Chondrocyte (in vitro differentiated cells): ENCODE data around the gene HOXB6. TPM values are rescaled to one million over a fixed set of nuclear protein-coding genes. Genes with fewer than 3 reads are reported as not detected.
A peak's percentile ranks its signal among the peaks of the same experiment; 100 is the strongest.

Experiments used
- DNase-seq: peaks from one replicate; pipeline ENCODE4 v3.0.0; 2021; ENCODE audit warnings: mixed read lengths, low spot score
- H3K27ac Mint-ChIP-seq: one replicate; pipeline ENCODE4 v1.8.0; 2021; ENCODE audit warnings: mild to moderate bottlenecking, moderate library complexity, mixed read lengths; ENCODE audit not compliant: unreplicated experiment
- H3K27me3 Mint-ChIP-seq: 2 replicates; pipeline ENCODE4 v1.8.0; 2021; ENCODE audit warnings: low read depth, mixed read lengths
- H3K36me3 Mint-ChIP-seq: 2 replicates; pipeline ENCODE4 v1.8.0; 2021; ENCODE audit warnings: low read depth, mixed read lengths
- H3K4me1 Mint-ChIP-seq: 2 replicates; pipeline ENCODE4 v1.8.0; 2021; ENCODE audit warnings: low read depth, mild to moderate bottlenecking, mixed read lengths
- H3K4me3 Mint-ChIP-seq: one replicate; pipeline ENCODE4 v1.8.0; 2021; ENCODE audit warnings: mild to moderate bottlenecking, moderate library complexity, mixed read lengths; ENCODE audit not compliant: unreplicated experiment
- H3K9me3 Mint-ChIP-seq: 2 replicates; pipeline ENCODE4 v1.8.0; 2021; ENCODE audit warnings: low read depth, mixed read lengths
- total RNA-seq: library from RNA; stranded (reverse); gene quantifications from 3 replicates; pipeline ENCODE4 v1.2.1, GENCODE V29; 2021
- TF ChIP-seq, protein P1 (sequence below): fragments of 200-600 bp; sonication (generic); IDR thresholded peaks from 2 replicates; pipeline ENCODE4 v1.5.0; 2021; ENCODE audit warnings: antibody characterized with exemption, mild to moderate bottlenecking, moderate library complexity

Gene HOXB6
- total RNA-seq, 1 donor from 2014 or later = not detected

DNA sequence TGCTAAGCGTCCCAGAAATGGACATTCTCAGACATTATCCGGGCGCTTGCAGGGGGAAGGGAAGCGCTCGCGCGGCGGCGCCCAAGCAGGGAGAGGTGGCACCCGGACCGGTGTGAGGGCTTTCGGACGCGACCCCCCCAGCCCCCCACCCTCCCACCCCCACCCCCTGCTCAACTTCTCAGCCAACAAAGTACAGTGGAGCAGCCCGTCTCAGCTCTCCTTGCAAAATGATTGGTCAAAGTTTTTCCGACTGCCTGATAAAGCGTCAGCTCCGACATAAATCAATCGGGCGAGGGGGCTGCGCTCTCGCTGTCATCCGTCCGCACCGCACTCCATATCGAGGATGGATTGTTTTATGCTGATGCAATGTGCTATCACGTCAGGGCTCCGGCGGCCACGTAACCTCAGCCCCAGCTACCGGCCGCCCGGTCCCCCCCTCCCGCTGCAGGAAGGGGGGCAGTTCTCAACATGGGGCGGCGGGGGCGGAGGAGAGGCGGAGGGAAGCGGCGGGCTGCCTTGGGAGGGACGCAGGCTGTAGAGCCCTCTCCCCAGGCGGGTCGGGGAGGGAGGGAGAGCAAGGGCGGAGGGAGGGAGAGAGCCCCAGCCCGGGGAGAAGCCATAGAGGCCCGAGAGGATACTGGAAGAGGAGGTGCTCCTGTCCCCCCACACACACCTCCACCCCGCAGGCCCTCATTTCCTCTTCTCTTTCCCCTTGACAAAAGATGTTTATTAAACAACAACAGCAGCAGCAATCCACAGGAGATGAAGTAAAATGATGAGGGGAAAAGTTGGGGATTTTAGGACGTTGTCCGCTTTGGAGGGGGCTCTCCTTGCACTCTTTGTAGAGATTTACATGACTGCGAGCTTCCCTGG is 21.7 kb upstream of the HOXB6 start, which contains the start of gene HOXB9:
TSS of gene HOXB9 (minus strand) at position 114 of the 873 bp plus-strand sequence. CDS start at position 25, 89 bp downstream.
- no peaks in the 10 kb centered on the region for H3K9me3 Mint-ChIP-seq
- peak within 1 kb of the TSS; percentile 65 for H3K4me3 Mint-ChIP-seq
- TF ChIP-seq, protein P1, sequence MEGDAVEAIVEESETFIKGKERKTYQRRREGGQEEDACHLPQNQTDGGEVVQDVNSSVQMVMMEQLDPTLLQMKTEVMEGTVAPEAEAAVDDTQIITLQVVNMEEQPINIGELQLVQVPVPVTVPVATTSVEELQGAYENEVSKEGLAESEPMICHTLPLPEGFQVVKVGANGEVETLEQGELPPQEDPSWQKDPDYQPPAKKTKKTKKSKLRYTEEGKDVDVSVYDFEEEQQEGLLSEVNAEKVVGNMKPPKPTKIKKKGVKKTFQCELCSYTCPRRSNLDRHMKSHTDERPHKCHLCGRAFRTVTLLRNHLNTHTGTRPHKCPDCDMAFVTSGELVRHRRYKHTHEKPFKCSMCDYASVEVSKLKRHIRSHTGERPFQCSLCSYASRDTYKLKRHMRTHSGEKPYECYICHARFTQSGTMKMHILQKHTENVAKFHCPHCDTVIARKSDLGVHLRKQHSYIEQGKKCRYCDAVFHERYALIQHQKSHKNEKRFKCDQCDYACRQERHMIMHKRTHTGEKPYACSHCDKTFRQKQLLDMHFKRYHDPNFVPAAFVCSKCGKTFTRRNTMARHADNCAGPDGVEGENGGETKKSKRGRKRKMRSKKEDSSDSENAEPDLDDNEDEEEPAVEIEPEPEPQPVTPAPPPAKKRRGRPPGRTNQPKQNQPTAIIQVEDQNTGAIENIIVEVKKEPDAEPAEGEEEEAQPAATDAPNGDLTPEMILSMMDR = no peak
- peaks cover 83% of the 10 kb centered on the region for H3K27me3 Mint-ChIP-seq
- no peak for DNase-seq
- no peak within 1 kb of the TSS for H3K27ac Mint-ChIP-seq
- H3K4me1 Mint-ChIP-seq = peaks cover 8% of the 10 kb centered on the region
- H3K36me3 Mint-ChIP-seq = peaks cover 5% of the 10 kb centered on the region

DNA sequence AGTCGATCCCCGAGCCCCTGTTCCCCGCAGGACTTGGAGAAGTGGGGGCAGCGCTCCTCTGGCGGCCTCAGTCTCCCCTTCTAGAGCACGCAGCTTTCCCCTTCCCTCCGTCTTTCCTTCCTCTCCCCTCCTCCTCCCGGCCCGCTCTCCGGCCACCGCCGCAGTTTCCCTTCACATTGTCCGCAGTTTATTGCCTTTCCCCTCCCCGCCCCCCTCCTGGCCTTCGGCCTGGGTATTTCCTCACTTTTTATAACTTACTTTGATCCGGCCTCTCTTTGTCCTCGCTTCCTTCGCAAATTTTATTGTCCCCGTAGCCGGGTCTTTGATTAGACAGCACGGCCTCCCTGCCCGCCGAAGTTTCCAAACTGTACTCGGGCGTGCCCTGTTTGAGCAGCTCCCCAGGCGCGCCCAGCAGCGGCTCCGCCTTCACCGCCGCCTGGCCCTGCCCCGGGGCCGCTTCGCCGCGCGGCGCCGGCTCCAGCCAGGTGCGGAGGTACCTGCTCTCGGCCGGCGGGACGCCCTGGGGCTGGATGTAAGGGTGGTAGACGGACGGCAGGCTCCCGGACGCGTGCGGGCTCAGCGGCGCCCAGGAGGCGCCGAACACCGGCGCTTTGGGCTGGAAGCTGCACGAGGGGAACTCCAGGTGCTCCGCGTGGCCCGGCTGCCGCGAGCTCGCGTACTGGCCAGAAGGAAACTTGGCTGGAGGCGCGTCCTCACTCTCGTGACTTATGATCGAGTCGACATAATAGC is 20.9 kb upstream of the HOXB6 start:
- Mint-ChIP-seq H3K9me3 (no peaks in the 10 kb centered on the region), H3K4me3 (peak overlapping the region; percentile 65), H3K27ac (no peak overlapping the region), H3K36me3 (peaks cover 5% of the 10 kb centered on the region), H3K4me1 (peaks cover 8% of the 10 kb centered on the region), H3K27me3 (peaks cover 83% of the 10 kb centered on the region)
- TF ChIP-seq, protein P1 = no peak
- DNase-seq = no peak

DNA sequence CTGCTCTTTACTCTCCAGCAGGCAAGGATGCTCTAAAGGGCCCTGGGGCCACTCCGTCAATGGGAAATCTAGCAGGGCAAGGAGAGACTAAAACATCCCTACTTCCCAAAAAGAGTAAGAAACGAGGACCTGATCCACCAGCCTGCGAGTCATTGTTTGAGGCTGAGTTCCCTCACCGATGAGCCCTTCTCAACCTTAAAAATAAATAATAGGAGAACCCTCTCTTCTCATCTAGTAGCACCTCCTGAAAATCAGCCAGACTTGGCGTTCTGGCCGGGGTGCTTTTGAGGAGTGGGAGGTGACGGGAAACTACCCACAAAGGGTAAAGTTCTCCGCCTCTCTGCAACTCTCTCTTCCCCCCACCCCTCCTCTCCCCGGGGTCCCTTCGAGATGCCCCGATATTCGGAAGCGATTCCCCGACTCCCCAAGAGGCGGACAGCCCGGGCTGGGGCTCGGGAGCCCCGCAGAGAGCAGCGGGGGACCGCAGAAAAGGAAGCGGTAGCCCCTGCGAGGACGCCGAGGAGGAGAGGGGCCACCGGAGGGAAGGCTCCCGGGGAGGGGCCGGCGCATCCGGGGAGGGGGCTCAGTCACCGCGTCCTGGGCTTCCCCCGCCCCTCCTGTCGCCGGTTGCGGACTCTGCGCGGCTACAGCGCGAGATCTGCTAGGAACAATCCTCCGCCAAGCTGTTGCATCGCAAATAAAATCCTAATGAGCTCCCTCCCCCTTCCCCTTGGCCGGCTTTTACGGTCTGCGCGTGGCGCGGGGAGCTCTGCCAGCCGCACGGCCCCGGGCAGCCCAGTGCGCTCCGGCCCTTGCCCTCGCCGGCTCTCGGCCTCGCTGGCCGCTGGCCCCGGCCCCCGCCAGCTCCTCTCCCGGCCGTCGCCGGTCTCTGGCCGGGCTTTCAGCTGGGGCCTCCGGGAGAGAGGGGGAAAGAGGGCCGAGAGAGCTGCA is 20.0 kb upstream of the HOXB6 start:
- H3K9me3 Mint-ChIP-seq = no peaks in the 10 kb centered on the region
- DNase-seq = no peak
- H3K4me3 Mint-ChIP-seq = peak overlapping the region; percentile 65
- TF ChIP-seq, protein P1 = no peak
- peaks cover 5% of the 10 kb centered on the region for H3K36me3 Mint-ChIP-seq
- H3K27ac Mint-ChIP-seq = no peak overlapping the region
- peaks cover 8% of the 10 kb centered on the region for H3K4me1 Mint-ChIP-seq
- H3K27me3 Mint-ChIP-seq = peaks cover 82% of the 10 kb centered on the region

DNA sequence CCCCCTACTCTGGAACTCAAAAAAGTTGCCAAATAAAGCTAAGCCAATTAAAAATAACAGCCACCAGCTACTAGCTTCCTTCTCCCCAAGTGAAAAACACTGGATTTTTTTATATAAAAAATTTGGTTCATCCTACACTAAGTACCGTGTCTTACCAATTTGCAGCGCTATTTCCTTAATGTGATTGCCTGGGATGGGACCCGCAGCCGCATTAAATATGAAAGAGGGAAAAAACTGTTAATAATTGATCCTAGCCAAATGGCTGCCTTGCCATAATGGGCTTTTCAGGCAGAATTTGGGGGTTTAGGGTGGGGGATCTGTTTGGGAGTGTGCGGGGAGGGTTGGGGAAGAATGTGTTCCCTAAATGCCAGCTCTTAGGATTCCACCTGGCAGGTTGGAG is 19.3 kb upstream of the HOXB6 start:
- Mint-ChIP-seq H3K36me3 (peaks cover 5% of the 10 kb centered on the region), H3K27ac (no peak overlapping the region), H3K4me1 (peaks cover 8% of the 10 kb centered on the region), H3K4me3 (no peak overlapping the region), H3K9me3 (no peaks in the 10 kb centered on the region), H3K27me3 (peaks cover 81% of the 10 kb centered on the region)
- TF ChIP-seq, protein P1 = no peak
- no peak for DNase-seq
